ENCODE results near the gene CHCHD4.

The CHCHD4 gene

GRCh38 chr3:14148041-14148985 is 23.6 kb upstream of the CHCHD4 start:
- DNase-seq = peak; percentile 18

GRCh38 chr3:14147617-14148016 is 22.9 kb upstream of the CHCHD4 start:
- DNase-seq = no peak

GRCh38 chr3:14147066-14147435 is 22.4 kb upstream of the CHCHD4 start:
- no peak for DNase-seq

GRCh38 chr3:14146381-14147065 is 21.9 kb upstream of the CHCHD4 start:
- DNase-seq = no peak

- DNase-seq = no peak
These were observed 21.2 kb upstream of the CHCHD4 start for GRCh38 chr3:14145670-14146380.

- no peak for DNase-seq
These were observed 20.6 kb upstream of the CHCHD4 start for GRCh38 chr3:14145236-14145635.

GRCh38 chr3:14144423-14145075 is 19.9 kb upstream of the CHCHD4 start:
- DNase-seq = peak; percentile 10

GRCh38 chr3:14143271-14144225 is 18.9 kb upstream of the CHCHD4 start:
- DNase-seq = no peak

GRCh38 chr3:14142567-14143270 is 18.0 kb upstream of the CHCHD4 start:
- no peak for DNase-seq

- DNase-seq = no peak
These were observed 17.1 kb upstream of the CHCHD4 start for GRCh38 chr3:14141602-14142341.

GRCh38 chr3:14141144-14141543 is 16.5 kb upstream of the CHCHD4 start:
- no peak for DNase-seq

- no peak for DNase-seq
These were observed 16.0 kb upstream of the CHCHD4 start for GRCh38 chr3:14140668-14141067.

- no peak for DNase-seq
These were observed 15.1 kb upstream of the CHCHD4 start for GRCh38 chr3:14139771-14140170.

- no peak for DNase-seq
These were observed 14.4 kb upstream of the CHCHD4 start for GRCh38 chr3:14138878-14139655.

GRCh38 chr3:14138109-14138877 is 13.6 kb upstream of the CHCHD4 start:
- DNase-seq = no peak

GRCh38 chr3:14137445-14137844 is 12.8 kb upstream of the CHCHD4 start:
- DNase-seq = no peak

- no peak for DNase-seq
These were observed 12.3 kb upstream of the CHCHD4 start for GRCh38 chr3:14137004-14137403.

GRCh38 chr3:14135581-14135980 is 10.9 kb upstream of the CHCHD4 start:
- DNase-seq = no peak

GRCh38 chr3:14134291-14134690 is 9.6 kb upstream of the CHCHD4 start:
- no peak for DNase-seq

Data from NCI-H82 (cell line).